AG10803 (cell line): Measurements from ENCODE around the gene EHD4.

Experiments
- DNase-seq: peaks from one replicate; pipeline ENCODE4 v3.0.0; 2010; ENCODE audit warnings: low read depth
- H3K4me3 ChIP-seq: 2 replicates; pipeline ENCODE4 v1.5.1; 2011; ENCODE audit warnings: mild to moderate bottlenecking, low read length, control low read depth
- TF ChIP-seq, protein P1 (sequence below): conservative IDR thresholded peaks from 2 replicates; pipeline ENCODE4 v1.5.1; 2011; ENCODE audit warnings: mild to moderate bottlenecking, low read length, control low read depth, inconsistent platforms

EHD4 gene

GRCh38 chr15:41932511-41933289 lies 39.7 kb downstream of the EHD4 start:
- no peak overlapping the region for H3K4me3 ChIP-seq
- TF ChIP-seq, protein P1, sequence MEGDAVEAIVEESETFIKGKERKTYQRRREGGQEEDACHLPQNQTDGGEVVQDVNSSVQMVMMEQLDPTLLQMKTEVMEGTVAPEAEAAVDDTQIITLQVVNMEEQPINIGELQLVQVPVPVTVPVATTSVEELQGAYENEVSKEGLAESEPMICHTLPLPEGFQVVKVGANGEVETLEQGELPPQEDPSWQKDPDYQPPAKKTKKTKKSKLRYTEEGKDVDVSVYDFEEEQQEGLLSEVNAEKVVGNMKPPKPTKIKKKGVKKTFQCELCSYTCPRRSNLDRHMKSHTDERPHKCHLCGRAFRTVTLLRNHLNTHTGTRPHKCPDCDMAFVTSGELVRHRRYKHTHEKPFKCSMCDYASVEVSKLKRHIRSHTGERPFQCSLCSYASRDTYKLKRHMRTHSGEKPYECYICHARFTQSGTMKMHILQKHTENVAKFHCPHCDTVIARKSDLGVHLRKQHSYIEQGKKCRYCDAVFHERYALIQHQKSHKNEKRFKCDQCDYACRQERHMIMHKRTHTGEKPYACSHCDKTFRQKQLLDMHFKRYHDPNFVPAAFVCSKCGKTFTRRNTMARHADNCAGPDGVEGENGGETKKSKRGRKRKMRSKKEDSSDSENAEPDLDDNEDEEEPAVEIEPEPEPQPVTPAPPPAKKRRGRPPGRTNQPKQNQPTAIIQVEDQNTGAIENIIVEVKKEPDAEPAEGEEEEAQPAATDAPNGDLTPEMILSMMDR, result no peak
- no peak for DNase-seq

GRCh38 chr15:41932101-41932500 lies 40.3 kb downstream of the EHD4 start:
- DNase-seq, result no peak
- H3K4me3 ChIP-seq, result no peak overlapping the region
- TF ChIP-seq, protein P1, result no peak

GRCh38 chr15:41930867-41931222 lies 41.5 kb downstream of the EHD4 start:
- TF ChIP-seq, protein P1, result no peak
- DNase-seq, result no peak
- no peak overlapping the region for H3K4me3 ChIP-seq

GRCh38 chr15:41930221-41930866 lies 42.0 kb downstream of the EHD4 start:
- H3K4me3 ChIP-seq, result no peak overlapping the region
- DNase-seq, result peak; percentile 98
- TF ChIP-seq, protein P1, result peak; percentile 32; the same call in 1 of the 2 replicates

DNA sequence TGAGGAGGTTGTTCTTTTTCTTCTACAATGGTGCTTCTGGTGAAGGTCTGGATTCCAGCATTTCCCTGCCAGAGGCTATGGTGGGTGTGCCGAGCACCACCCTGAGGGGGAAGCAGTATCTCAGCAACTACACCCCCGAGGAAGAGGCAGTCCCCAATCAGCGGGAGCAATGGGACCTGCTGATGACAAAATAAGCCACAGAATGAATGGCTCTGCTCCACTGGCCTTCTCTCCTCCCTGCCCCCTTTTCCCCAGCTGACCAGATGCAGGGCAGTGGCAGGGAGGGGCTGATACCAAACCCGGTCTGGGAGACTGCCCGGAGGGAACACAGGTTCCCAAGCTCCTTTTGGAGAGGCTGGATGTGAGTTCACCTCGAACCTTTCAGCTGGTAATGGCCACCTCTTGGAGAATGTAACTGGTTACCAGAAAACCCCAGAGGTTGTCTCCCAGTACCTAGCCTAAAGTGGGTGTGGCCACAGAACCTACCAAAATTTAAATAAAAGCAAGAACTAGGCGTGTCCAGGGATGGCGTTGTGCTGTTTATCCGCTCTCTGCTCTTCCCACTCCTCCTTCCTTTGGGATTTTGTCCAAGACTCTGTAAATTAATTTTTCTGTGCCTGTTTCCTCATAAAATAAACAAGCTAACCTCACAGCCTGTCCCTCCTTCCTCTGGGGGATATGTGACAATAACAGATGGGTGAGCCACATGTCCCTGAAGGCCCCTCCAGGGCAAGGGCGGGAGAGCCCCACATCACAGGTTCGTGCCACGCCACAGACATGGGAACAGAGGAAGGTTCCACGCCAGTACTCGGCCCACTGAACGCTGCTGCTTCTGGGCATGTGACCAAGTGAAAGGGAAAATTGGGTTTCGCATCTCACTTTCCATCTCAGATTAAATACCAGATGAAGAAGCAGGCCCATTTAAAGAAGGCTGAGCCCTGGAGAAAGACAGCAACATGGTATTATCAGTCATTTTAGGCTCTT lies 43.4 kb downstream of the EHD4 start:
- DNase-seq, result peak; percentile 38
- TF ChIP-seq, protein P1, result no peak
- no peak overlapping the region for H3K4me3 ChIP-seq

GRCh38 chr15:41928100-41928499 lies 44.3 kb downstream of the EHD4 start:
- TF ChIP-seq, protein P1, result no peak
- no peak overlapping the region for H3K4me3 ChIP-seq
- no peak for DNase-seq
